ENCODE results near the gene DLL4.

Gene DLL4

DNA sequence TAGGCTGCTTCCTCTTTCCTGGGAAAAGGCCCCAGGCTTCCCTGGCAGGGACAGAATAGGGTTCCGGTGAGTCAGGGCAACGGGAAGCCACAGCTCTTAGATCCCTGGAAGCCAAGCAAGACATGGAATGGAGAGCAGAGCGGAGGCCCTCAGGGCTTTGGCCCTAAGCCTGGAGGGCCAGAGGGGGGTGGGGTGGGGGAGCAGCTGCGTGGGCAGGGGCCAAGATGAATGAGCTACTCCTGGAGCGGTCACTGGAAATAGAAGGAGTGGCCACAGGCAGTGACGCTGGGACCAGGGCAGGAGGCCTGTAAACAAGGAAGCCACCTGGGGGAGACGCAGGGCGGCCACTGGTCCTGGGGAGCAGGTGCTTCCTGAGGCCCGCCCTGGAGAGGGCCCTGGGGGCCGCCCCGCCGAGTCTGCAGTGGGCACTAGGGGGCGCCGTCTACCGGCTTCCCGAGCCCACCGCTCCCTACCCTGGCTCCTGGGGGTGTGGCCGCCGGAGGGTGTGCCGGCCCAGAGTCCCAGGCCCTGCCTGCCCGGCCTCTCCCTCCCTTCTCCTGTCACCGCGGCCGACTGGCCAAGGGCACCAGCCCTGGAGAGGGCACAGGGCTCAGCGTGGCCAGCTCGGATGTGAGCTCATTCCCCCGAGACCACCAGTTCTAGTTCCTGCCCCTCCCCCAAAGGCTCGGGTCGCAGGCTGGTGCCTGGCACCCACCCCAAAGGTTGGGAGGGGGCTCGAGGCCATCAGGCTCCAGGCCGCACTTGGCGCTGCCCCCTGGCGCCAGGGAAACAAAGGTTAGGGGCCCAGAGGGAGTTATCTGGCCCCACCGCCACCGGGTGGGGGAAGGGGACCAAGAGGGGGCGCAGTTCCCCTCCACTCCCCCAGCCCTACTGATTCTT lies 22.8 kb upstream of the DLL4 start:
- peak; percentile 72 for DNase-seq (ENCODE audit: low spot score)

DNA sequence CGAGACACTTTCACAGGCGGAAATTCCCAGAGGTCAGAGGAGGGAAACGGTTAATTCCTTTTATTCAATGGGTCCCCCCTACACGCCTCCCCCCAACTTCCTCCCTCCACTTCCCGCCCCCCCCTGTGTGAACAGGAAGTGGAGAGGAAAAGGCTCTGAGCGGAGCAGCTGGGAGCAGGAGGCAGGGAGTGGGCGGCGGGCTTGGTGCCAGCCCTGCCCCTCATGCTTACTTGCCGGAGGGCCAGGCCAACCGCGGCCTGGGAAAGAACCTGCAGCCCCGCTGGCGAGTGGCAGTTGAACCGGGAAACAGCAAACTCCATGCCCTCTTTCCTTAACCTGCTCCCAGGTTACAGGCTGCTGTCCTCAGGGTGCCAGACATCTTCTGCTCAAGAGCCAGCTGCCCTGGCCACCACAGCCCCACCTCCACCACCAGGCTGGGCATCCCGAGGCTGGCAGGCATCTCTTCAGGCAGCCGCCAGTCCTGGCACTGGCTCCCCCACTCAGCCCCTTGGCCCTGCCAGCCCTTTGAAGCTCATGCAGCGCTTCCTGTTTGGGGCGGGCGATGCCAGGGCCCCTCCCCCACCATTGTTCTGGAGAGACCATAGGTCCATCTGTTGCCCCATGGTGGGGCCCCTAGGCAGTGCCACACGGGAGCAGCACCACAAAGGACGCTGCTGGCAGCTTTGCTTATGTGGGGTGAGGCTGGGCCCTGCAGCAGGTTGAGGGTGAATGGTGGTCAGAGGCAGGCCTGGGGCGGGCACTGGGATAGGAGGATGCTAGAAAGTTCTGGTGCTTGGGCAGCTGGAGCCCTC lies 21.9 kb upstream of the DLL4 start:
- peak; percentile 56 for DNase-seq (ENCODE audit: low spot score)

GRCh38 chr15:40908095-40908494 lies 21.0 kb upstream of the DLL4 start:
- DNase-seq (ENCODE audit: low spot score): no peak

DNA sequence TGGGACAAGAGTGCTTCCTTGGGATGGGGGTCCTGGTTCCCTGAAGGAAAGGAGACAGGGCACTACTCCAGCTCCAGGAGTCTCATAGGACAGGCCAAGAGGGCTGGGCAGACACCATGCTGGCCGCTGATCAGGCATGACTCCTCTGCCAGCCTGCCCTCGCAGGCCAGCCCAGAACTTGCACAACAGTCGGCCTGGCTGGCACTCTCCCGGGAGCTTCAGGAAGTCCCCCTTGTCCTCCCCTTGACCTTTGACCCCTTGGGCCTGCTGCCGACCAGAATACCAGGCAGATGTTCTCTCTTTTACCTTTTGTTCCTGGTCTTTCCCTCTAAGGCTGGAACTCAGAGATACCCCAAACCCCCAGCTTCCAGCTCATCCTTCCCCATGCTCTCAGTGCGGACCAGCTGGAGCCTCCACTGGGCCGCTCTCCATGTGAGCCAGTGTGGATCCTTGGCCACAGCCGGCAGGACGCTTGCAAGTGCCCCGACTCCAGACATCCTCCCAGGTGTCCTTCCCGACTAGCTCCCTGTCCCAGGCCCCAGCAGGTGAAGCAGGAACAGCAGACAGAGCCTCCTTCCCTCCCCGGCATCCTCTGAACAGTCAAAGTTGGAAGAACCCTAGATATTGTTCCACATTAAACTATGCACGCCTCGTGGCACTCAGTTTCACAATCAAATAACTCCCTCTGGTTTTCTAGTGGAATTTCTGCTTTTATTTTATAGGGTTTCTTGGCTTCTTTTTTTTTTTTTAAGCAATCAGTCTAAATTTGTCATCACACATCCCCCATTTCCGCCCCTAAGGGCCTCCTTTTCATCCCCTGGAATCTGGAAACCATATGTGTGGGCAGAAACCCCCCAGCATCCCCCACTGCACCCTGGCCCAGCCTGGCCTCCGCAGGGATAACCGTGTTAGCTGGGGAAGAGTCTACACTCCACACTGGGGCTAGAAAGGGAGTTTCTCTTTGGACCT lies 19.2 kb upstream of the DLL4 start:
- no peak for DNase-seq (ENCODE audit: low spot score)

DNA sequence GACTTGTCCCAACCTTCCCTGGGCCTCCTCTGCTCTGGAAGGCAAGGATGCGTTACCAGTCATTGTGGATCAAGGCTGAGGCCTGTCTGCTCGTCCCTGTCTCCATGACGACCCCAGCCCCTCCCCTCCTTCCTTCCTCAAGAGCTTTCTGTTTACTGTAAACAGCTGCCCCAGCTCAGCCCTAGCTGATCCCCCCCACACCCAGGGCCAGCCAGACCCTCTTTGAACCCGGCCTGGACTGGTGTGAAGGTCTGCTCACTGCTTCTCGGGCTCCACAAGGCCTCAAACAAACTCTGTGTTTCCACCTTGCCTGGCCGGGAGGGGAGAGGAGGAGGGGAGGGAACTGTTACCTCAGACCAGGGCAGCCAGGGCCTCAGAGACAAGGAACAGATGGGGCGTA lies 18.0 kb upstream of the DLL4 start:
- no peak for DNase-seq (ENCODE audit: low spot score)

- DNase-seq (ENCODE audit: low spot score): no peak
Observed at GRCh38 chr15:40911693-40912092, 17.4 kb upstream of the DLL4 start.

DNA sequence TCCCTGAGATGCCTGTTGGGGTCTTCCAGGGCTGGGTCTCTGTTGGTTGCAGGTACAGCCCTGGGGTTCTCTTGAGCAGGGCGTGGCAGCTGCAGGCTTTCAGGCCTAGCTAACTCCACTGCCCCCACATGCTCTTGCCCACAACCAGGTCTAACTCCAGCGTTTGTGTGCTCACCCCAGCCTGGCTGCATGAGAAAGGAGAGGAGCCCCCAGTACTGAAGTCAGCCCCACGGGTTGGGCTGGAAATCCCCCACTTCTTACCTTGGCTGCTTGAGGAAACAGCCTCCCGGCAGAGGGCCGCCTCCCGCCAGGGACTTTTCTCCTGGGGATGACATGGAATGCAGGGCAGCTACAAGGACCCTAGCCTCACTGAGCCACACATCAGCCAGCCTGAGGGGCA lies 16.7 kb upstream of the DLL4 start:
- no peak for DNase-seq (ENCODE audit: low spot score)

DNA sequence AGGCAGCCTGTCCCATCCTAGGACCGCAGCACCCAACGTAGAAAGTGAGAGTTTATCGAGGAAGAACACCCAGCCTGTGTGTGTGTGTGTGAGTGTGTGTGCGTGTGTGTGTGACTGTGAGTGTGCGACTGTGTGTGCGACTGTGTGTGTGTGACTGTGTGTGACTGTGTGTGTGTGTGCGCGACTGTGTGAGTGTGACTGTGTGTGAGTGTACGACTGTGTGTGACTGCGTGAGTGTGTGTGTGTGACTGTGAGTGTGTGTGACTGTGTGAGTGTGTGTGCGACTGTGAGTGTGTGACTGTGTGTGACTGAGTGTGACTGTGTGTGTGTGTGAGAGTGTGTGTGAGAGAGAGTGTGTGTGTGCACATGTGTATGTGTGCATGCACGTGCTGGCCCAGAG lies 15.1 kb upstream of the DLL4 start:
- DNase-seq (ENCODE audit: low spot score): no peak

GRCh38 chr15:40914486-40914885 lies 14.7 kb upstream of the DLL4 start:
- no peak for DNase-seq (ENCODE audit: low spot score)

GRCh38 chr15:40915116-40915661 lies 14.0 kb upstream of the DLL4 start:
- DNase-seq (ENCODE audit: low spot score): no peak

GRCh38 chr15:40915679-40916078 lies 13.5 kb upstream of the DLL4 start:
- DNase-seq (ENCODE audit: low spot score): no peak

GRCh38 chr15:40917585-40917984 lies 11.6 kb upstream of the DLL4 start:
- no peak for DNase-seq (ENCODE audit: low spot score)

- no peak for DNase-seq (ENCODE audit: low spot score)
Observed at GRCh38 chr15:40918146-40918798, 10.9 kb upstream of the DLL4 start.

GRCh38 chr15:40918799-40919392 lies 10.2 kb upstream of the DLL4 start:
- no peak for DNase-seq (ENCODE audit: low spot score)

- no peak for DNase-seq (ENCODE audit: low spot score)
Observed at GRCh38 chr15:40921949-40922607, 7.1 kb upstream of the DLL4 start.

- DNase-seq (ENCODE audit: low spot score): no peak
Observed at GRCh38 chr15:40922608-40923005, 6.5 kb upstream of the DLL4 start.

- no peak for DNase-seq (ENCODE audit: low spot score)
Observed at GRCh38 chr15:40923551-40923950, 5.6 kb upstream of the DLL4 start.

- DNase-seq (ENCODE audit: low spot score): no peak
Observed at GRCh38 chr15:40925495-40925862, 3.7 kb upstream of the DLL4 start.

GRCh38 chr15:40925863-40926658 lies 3.1 kb upstream of the DLL4 start:
- DNase-seq (ENCODE audit: low spot score): peak; percentile 72
